ENCODE measurements around the gene SORBS1. TPM values are rescaled to one million over a fixed set of nuclear protein-coding genes. Genes with fewer than 3 reads are reported as not detected.

The SORBS1 gene
- total and polyA plus RNA-seq, 2 of the 13 experiments (the other 11 are each of a cell fraction or from before 2014, with no cell fraction given): 16.8 to 39.8 TPM

DNA sequence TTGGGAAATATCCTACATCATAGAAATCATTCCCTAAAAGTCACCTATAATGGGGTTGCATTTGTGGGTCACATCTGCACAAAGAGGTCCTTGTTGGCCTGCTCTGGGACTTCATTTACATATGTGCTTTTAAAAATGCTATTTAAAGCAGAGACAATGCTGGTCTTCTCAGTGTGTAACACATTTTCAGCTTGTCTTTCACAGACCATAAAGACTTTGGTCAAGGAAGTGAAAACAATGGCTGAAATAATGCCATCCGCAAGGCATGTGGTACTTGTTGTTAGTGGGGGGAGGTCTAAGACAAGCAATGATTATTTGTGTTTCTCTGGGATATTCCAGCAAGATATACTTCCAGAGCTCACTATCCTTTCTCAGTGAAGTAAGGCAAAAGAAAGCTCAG, 185.8 kb downstream of the SORBS1 start (continued):
- TF ChIP-seq BCLAF1 (IDR thresholded peaks at IDR 0.05): no peak
- TF ChIP-seq, protein P1, sequence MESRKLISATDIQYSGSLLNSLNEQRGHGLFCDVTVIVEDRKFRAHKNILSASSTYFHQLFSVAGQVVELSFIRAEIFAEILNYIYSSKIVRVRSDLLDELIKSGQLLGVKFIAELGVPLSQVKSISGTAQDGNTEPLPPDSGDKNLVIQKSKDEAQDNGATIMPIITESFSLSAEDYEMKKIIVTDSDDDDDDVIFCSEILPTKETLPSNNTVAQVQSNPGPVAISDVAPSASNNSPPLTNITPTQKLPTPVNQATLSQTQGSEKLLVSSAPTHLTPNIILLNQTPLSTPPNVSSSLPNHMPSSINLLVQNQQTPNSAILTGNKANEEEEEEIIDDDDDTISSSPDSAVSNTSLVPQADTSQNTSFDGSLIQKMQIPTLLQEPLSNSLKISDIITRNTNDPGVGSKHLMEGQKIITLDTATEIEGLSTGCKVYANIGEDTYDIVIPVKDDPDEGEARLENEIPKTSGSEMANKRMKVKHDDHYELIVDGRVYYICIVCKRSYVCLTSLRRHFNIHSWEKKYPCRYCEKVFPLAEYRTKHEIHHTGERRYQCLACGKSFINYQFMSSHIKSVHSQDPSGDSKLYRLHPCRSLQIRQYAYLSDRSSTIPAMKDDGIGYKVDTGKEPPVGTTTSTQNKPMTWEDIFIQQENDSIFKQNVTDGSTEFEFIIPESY (CRISPR knock-in tag; IDR thresholded peaks at IDR 0.05): no peak

GRCh38 chr10:95374597-95375209, 186.5 kb downstream of the SORBS1 start:
- Histone ChIP-seq H3K27me3 (ENCODE audit: control insufficient read depth in 1 of 2, insufficient read depth in 2 of 2, low read length in 2 of 2) (no peaks in the 10 kb centered on the region), H2AFZ (ENCODE audit: low read length) (no peak overlapping the region), H3K36me3 (replicated peaks in 1 of 2; ENCODE audit: control insufficient read depth in 1 of 2, insufficient read depth in 2 of 2, low read length in 2 of 2) (peaks cover 10 to 21% of the 10 kb centered on the region in 2 experiments), H3K4me1 (ENCODE audit: insufficient read depth, low read length) (no peaks in the 10 kb centered on the region), H3K79me2 (ENCODE audit: insufficient read depth, low read length) (no peaks in the 10 kb centered on the region), H3K9ac (ENCODE audit: insufficient read depth, low read depth, low read length) (no peak overlapping the region), H3K4me3 (replicated peaks in 1 of 3; ENCODE audit: insufficient read depth in 1 of 3, low read depth in 2 of 3, low read length in 3 of 3) (no peak overlapping the region), H4K20me1 (ENCODE audit: insufficient read depth, low read length) (no peaks in the 10 kb centered on the region), H3K9me3 (ENCODE audit: low read length) (no peaks in the 10 kb centered on the region), H3K27ac (ENCODE audit: extremely low read length, insufficient read depth, low read length) (no peak overlapping the region), H3K4me2 (ENCODE audit: low read depth, low read length) (no peak overlapping the region)
- 10% methylated on average over 5 of the region's 5 CpGs for WGBS (ENCODE audit: low lambda C conversion rate)
- intact Hi-C loops (cut with micrococcal nuclease; ENCODE audit: unreplicated experiment): loop anchor here (1.0 to 10.0 kb wide), 3 partner anchors 60 to 533 kb away; partner anchors contain the start of gene CC2D2B
- peak; percentile 79 for DNase-seq (ENCODE audit: low spot score)
- BruUV-seq (replicated peaks): no TSS peak
- in situ Hi-C loops (cut with HindIII; ENCODE audit: extremely low pct_ligation_motif_present, low pct_unique_long_range_greater_than_20kb): loop anchor here (5.0 kb wide), 1 partner anchor 228 kb away; no protein-coding TSS in a partner anchor
- ATAC-seq: peak; percentile 99
- ChIA-PET POLR2A (no interaction called here), CTCF (ENCODE audit: low intra/inter-chr PET ratio, low total read pairs) (interaction anchor here (1.0 to 2.2 kb wide), 3 partner anchors 56 to 226 kb away, joined by 3 to 19 read pairs (median 4); no protein-coding TSS in a partner anchor)
- FAIRE-seq: peak; percentile 95
- TF ChIP-seq GATAD2A (CRISPR knock-in tag; IDR thresholded peaks at IDR 0.05): peak; percentile 38; the same call in 1 of the 2 replicates
- no peak for TF ChIP-seq ATRX (CRISPR knock-in tag; IDR thresholded peaks at IDR 0.05; ENCODE audit: borderline replicate concordance)
- no peak for TF ChIP-seq MAZ (IDR thresholded peaks at IDR 0.05; ENCODE audit: borderline replicate concordance, low read depth, low read length)
- TF ChIP-seq MAZ (CRISPR knock-in tag; IDR thresholded peaks at IDR 0.05; ENCODE audit: low read depth): peak; percentile 42; the same call in 1 of the 2 replicates
- peak; percentile 49 for TF ChIP-seq XRCC5 (optimal IDR thresholded peaks at IDR 0.05; ENCODE audit: low read length)
- no peak for TF ChIP-seq KDM1A (CRISPR knock-in tag; IDR thresholded peaks at IDR 0.05)
- TF ChIP-seq TBX2 (CRISPR knock-in tag; IDR thresholded peaks at IDR 0.05; ENCODE audit: borderline replicate concordance): no peak
- TF ChIP-seq ERF (CRISPR knock-in tag; IDR thresholded peaks at IDR 0.05): 0 out of 2 replicates have a peak, but pooled peaks have one; percentile 30
- TF ChIP-seq EZH2 (conservative IDR thresholded peaks at IDR 0.05; ENCODE audit: low read depth, low read length): no peak
- TF ChIP-seq, protein P2, sequence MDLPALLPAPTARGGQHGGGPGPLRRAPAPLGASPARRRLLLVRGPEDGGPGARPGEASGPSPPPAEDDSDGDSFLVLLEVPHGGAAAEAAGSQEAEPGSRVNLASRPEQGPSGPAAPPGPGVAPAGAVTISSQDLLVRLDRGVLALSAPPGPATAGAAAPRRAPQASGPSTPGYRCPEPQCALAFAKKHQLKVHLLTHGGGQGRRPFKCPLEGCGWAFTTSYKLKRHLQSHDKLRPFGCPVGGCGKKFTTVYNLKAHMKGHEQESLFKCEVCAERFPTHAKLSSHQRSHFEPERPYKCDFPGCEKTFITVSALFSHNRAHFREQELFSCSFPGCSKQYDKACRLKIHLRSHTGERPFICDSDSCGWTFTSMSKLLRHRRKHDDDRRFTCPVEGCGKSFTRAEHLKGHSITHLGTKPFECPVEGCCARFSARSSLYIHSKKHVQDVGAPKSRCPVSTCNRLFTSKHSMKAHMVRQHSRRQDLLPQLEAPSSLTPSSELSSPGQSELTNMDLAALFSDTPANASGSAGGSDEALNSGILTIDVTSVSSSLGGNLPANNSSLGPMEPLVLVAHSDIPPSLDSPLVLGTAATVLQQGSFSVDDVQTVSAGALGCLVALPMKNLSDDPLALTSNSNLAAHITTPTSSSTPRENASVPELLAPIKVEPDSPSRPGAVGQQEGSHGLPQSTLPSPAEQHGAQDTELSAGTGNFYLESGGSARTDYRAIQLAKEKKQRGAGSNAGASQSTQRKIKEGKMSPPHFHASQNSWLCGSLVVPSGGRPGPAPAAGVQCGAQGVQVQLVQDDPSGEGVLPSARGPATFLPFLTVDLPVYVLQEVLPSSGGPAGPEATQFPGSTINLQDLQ (CRISPR knock-in tag; IDR thresholded peaks at IDR 0.05): no peak
- peak; percentile 97 for TF ChIP-seq STAG1 (CRISPR knock-in tag; IDR thresholded peaks at IDR 0.05)
- 0 out of 2 replicates have a peak, but pooled peaks have one; percentile 54 for TF ChIP-seq CBX5 (CRISPR knock-in tag; IDR thresholded peaks at IDR 0.05; ENCODE audit: borderline replicate concordance)
- no peak for TF ChIP-seq NFKB2 (CRISPR knock-in tag; IDR thresholded peaks at IDR 0.05; ENCODE audit: borderline replicate concordance)
